HEK293 (cell line): Measurements from ENCODE around the gene BPIFA2.
"Not testable (repeated sequence)": the region's sequence is repeated elsewhere in the genome, so short reads cannot be mapped to it uniquely, and the experiment has no call there.

ENCODE experiments used
- CTCF ChIA-PET: fragments of 350-600 bp; formaldehyde crosslinking; extraction: SDS; loops from one replicate; lab custom pipeline; 2021; ENCODE audit warnings: antibody characterized with exemption; lab: Yijun Ruan, JAX
- POLR2A ChIA-PET: fragments of 300-600 bp; formaldehyde crosslinking; extraction: SDS; loops from one replicate; lab custom pipeline; 2020; ENCODE audit warnings: antibody characterized with exemption, inconsistent platforms; lab: Yijun Ruan, JAX
- H3K27ac ChIP-seq: fragments of 200-500 bp; sonication (Bioruptor generic); 2 replicates; pipeline ENCODE4 v1.5.1; 2014; ENCODE audit warnings: low read depth, low read length, control low read depth, inconsistent platforms; ENCODE audit errors: extremely low read depth
- H3K36me3 ChIP-seq, 2 experiments: fragments of 200-500 bp in 1 of 2; sonication (Bioruptor generic) in 1 of 2; 1 replicate in 1 of 2; 2 replicates in 1 of 2; pipeline ENCODE4 v1.5.1; 2014 to 2017; ENCODE audit warnings: inconsistent platforms in 2 of 2, low read length in 2 of 2; ENCODE audit not compliant: control insufficient read depth in 2 of 2, insufficient read depth in 1 of 2
- H3K4me1 ChIP-seq: fragments of 200-500 bp; sonication (Bioruptor generic); 2 replicates; pipeline ENCODE4 v1.5.1; 2014; ENCODE audit warnings: mild to moderate bottlenecking, low read length, inconsistent platforms; ENCODE audit not compliant: control insufficient read depth, insufficient read depth
- H3K4me3 ChIP-seq: 2 replicates; pipeline ENCODE4 v1.5.1; 2011; ENCODE audit warnings: low read depth, mild to moderate bottlenecking, control low read depth, low read length, moderate library complexity
- H3K9me3 ChIP-seq: fragments of 200-500 bp; sonication (Bioruptor generic); 2 replicates; pipeline ENCODE4 v1.5.1; 2014; ENCODE audit warnings: low read depth, low read length, inconsistent platforms; ENCODE audit not compliant: control insufficient read depth, insufficient read depth
- SCRT1 ChIP-seq: fragments of 450-650 bp; formaldehyde crosslinking; IDR thresholded peaks from 2 replicates; pipeline ENCODE4 v1.5.1; 2016; ENCODE audit warnings: missing biosample characterization, missing genetic modification characterization, borderline replicate concordance
- WT1 ChIP-seq: fragments of 450-650 bp; formaldehyde crosslinking; IDR thresholded peaks from 2 replicates; pipeline ENCODE4 v1.5.1; 2016; ENCODE audit warnings: missing biosample characterization, missing genetic modification characterization
- ZFP37 ChIP-seq: fragments of 450-650 bp; formaldehyde crosslinking; IDR thresholded peaks from 2 replicates; pipeline ENCODE4 v1.5.1; 2016; ENCODE audit warnings: missing biosample characterization, missing genetic modification characterization
- ZNF140 ChIP-seq: fragments of 450-650 bp; formaldehyde crosslinking; IDR thresholded peaks from 2 replicates; pipeline ENCODE4 v1.5.1; 2016; ENCODE audit warnings: missing biosample characterization, missing genetic modification characterization
- ZNF19 ChIP-seq: fragments of 450-650 bp; formaldehyde crosslinking; IDR thresholded peaks from 2 replicates; pipeline ENCODE4; 2016; ENCODE audit warnings: missing biosample characterization, missing genetic modification characterization, low read depth
- ZNF202 ChIP-seq: fragments of 450-650 bp; formaldehyde crosslinking; IDR thresholded peaks from 2 replicates; pipeline ENCODE4 v1.5.1; 2016; ENCODE audit warnings: missing biosample characterization, missing genetic modification characterization, borderline replicate concordance
- ZNF214 ChIP-seq: fragments of 450-650 bp; formaldehyde crosslinking; IDR thresholded peaks from 2 replicates; pipeline ENCODE4 v1.5.1; 2017; ENCODE audit warnings: missing biosample characterization, mild to moderate bottlenecking, missing genetic modification characterization, borderline replicate concordance
- ZNF426 ChIP-seq: fragments of 450-650 bp; formaldehyde crosslinking; IDR thresholded peaks from 2 replicates; pipeline ENCODE4 v1.5.1; 2017; ENCODE audit warnings: missing biosample characterization, missing genetic modification characterization, mild to moderate bottlenecking, inconsistent platforms, moderate library complexity
- ZNF585B ChIP-seq: fragments of 450-650 bp; formaldehyde crosslinking; IDR thresholded peaks from 2 replicates; pipeline ENCODE4 v1.5.1; 2016; ENCODE audit warnings: missing biosample characterization, missing genetic modification characterization
- TF ChIP-seq, protein P1 (sequence below): fragments of 450-650 bp; formaldehyde crosslinking; IDR thresholded peaks from 2 replicates; pipeline ENCODE4 v1.5.1; 2016; ENCODE audit warnings: missing biosample characterization, missing genetic modification characterization
- TF ChIP-seq, protein P2 (sequence below): fragments of 450-650 bp; formaldehyde crosslinking; conservative IDR thresholded peaks from 2 replicates; pipeline ENCODE4 v1.5.1; 2016; ENCODE audit warnings: low read depth, missing biosample characterization, missing genetic modification characterization
- TF ChIP-seq, protein P3 (sequence below): fragments of 450-650 bp; formaldehyde crosslinking; IDR thresholded peaks from 2 replicates; pipeline ENCODE4 v1.5.1; 2016; ENCODE audit warnings: missing biosample characterization, missing genetic modification characterization
- TF ChIP-seq, protein P4 (sequence below): fragments of 450-650 bp; formaldehyde crosslinking; IDR thresholded peaks from 2 replicates; pipeline ENCODE4 v1.5.1; 2016; ENCODE audit warnings: missing biosample characterization, missing genetic modification characterization, borderline replicate concordance

Gene BPIFA2

DNA sequence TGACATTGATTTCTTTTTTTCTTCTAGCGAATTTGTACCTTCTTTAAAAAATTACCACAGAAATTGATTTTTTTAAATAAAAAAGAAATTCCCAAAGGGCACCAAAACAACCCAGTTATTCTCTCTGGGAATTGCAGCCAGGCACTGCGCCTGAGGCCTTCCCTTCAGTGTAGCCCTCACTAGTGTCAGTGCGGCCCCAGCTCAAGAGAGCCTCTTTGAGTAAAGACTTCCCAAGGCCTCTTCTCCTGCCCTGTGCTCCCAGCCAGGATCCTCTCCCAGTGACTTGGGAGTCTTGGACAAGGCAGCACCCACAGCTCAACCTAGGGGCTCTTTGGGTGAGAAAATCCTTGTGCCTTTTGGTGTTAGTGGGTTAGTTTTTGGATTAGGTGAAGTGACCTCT is 47.0 kb upstream of the BPIFA2 start:
- Histone ChIP-seq H3K36me3 (no peaks in the 10 kb centered on the region), H3K27ac (no peak overlapping the region), H3K9me3 (no peaks in the 10 kb centered on the region), H3K4me3 (no peak overlapping the region), H3K4me1 (no peaks in the 10 kb centered on the region)
- CTCF ChIA-PET = interaction anchor here (0.8 kb wide), 1 partner anchor 89 kb away, joined by 4 read pairs; no protein-coding TSS in a partner anchor
- TF ChIP-seq, protein P1, sequence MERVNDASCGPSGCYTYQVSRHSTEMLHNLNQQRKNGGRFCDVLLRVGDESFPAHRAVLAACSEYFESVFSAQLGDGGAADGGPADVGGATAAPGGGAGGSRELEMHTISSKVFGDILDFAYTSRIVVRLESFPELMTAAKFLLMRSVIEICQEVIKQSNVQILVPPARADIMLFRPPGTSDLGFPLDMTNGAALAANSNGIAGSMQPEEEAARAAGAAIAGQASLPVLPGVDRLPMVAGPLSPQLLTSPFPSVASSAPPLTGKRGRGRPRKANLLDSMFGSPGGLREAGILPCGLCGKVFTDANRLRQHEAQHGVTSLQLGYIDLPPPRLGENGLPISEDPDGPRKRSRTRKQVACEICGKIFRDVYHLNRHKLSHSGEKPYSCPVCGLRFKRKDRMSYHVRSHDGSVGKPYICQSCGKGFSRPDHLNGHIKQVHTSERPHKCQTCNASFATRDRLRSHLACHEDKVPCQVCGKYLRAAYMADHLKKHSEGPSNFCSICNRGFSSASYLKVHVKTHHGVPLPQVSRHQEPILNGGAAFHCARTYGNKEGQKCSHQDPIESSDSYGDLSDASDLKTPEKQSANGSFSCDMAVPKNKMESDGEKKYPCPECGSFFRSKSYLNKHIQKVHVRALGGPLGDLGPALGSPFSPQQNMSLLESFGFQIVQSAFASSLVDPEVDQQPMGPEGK (tag by site-specific recombination) = no peak
- no peak for TF ChIP-seq ZNF202 (tag by site-specific recombination)
- no peak for TF ChIP-seq SCRT1 (tag by site-specific recombination)
- TF ChIP-seq, protein P2, sequence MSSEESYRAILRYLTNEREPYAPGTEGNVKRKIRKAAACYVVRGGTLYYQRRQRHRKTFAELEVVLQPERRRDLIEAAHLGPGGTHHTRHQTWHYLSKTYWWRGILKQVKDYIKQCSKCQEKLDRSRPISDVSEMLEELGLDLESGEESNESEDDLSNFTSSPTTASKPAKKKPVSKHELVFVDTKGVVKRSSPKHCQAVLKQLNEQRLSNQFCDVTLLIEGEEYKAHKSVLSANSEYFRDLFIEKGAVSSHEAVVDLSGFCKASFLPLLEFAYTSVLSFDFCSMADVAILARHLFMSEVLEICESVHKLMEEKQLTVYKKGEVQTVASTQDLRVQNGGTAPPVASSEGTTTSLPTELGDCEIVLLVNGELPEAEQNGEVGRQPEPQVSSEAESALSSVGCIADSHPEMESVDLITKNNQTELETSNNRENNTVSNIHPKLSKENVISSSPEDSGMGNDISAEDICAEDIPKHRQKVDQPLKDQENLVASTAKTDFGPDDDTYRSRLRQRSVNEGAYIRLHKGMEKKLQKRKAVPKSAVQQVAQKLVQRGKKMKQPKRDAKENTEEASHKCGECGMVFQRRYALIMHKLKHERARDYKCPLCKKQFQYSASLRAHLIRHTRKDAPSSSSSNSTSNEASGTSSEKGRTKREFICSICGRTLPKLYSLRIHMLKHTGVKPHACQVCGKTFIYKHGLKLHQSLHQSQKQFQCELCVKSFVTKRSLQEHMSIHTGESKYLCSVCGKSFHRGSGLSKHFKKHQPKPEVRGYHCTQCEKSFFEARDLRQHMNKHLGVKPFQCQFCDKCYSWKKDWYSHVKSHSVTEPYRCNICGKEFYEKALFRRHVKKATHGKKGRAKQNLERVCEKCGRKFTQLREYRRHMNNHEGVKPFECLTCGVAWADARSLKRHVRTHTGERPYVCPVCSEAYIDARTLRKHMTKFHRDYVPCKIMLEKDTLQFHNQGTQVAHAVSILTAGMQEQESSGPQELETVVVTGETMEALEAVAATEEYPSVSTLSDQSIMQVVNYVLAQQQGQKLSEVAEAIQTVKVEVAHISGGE (tag by site-specific recombination) = no peak
- no peak for TF ChIP-seq ZFP37 (tag by site-specific recombination)
- no peak for TF ChIP-seq ZNF426 (tag by site-specific recombination)
- no peak for TF ChIP-seq ZNF214
- no peak for TF ChIP-seq ZNF19
- TF ChIP-seq, protein P3, sequence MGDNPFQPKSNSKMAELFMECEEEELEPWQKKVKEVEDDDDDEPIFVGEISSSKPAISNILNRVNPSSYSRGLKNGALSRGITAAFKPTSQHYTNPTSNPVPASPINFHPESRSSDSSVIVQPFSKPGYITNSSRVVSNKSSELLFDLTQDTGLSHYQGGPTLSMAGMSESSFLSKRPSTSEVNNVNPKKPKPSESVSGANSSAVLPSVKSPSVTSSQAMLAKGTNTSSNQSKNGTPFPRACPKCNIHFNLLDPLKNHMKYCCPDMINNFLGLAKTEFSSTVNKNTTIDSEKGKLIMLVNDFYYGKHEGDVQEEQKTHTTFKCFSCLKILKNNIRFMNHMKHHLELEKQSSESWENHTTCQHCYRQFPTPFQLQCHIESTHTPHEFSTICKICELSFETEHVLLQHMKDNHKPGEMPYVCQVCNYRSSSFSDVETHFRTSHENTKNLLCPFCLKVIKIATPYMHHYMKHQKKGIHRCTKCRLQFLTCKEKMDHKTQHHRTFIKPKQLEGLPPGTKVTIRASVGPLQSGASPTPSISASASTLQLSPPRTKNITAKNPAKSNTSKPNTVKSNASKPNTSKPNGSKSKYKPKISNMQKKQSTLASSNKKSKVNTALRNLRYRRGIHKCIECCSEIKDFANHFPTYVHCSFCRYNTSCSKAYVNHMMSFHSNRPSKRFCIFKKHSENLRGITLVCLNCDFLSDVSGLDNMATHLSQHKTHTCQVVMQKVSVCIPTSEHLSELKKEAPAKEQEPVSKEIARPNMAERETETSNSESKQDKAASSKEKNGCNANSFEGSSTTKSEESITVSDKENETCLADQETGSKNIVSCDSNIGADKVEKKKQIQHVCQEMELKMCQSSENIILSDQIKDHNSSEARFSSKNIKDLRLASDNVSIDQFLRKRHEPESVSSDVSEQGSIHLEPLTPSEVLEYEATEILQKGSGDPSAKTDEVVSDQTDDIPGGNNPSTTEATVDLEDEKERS = no peak
- TF ChIP-seq WT1 (tag by site-specific recombination) = no peak
- TF ChIP-seq, protein P4, sequence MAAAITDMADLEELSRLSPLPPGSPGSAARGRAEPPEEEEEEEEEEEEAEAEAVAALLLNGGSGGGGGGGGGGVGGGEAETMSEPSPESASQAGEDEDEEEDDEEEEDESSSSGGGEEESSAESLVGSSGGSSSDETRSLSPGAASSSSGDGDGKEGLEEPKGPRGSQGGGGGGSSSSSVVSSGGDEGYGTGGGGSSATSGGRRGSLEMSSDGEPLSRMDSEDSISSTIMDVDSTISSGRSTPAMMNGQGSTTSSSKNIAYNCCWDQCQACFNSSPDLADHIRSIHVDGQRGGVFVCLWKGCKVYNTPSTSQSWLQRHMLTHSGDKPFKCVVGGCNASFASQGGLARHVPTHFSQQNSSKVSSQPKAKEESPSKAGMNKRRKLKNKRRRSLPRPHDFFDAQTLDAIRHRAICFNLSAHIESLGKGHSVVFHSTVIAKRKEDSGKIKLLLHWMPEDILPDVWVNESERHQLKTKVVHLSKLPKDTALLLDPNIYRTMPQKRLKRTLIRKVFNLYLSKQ (tag by site-specific recombination) = no peak
- no peak for TF ChIP-seq ZNF140
- POLR2A ChIA-PET = no interaction called here

DNA sequence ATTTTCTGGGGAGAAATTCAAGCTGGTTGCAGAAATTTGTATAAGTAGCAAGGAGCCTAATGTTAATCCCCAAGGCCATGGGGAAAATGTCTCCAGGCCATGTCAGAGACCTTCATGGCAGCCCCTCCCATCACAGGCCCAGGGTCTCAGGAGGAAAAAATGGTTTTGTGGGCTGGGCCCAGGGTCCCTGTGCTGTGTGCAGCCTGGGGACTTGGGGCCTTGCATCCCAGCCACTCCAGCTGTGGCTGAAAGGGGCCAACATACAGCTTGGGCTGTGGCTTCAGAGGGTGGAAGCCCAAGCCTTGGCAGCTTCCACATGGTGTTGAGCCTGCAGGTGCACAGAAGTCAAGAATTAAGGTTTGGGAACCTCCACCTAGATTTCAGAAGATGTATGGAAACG is 45.7 kb upstream of the BPIFA2 start:
- POLR2A ChIA-PET, H3K36me3 ChIP-seq, H3K4me3 ChIP-seq, H3K9me3 ChIP-seq, H3K27ac ChIP-seq, H3K4me1 ChIP-seq: not testable (repeated sequence)
- CTCF ChIA-PET = interaction anchor here (1.0 kb wide), 1 partner anchor 23 kb away, joined by 3 read pairs; no protein-coding TSS in a partner anchor
- TF ChIP-seq ZNF585B (tag by site-specific recombination) = peak; percentile 84
